A673 (cell line): ENCODE measurements around the gene KAZN.

Source experiments
- CTCF ChIP-seq: fragments of 300-800, 200-600 bp; sonication (generic); conservative IDR thresholded peaks from 2 replicates; pipeline ENCODE4 v1.5.1; 2017; ENCODE audit warnings: low read depth, mild to moderate bottlenecking, antibody characterized with exemption, low read length, moderate library complexity, mixed read lengths
- EZH2 ChIP-seq: fragments of 200-600 bp; sonication (generic); IDR thresholded peaks from 2 replicates; pipeline ENCODE4 v1.6.1; 2017; ENCODE audit warnings: borderline replicate concordance, low read depth, mild to moderate bottlenecking, mixed read lengths, antibody characterized with exemption, low read length; ENCODE audit not compliant: poor library complexity, severe bottlenecking

- TF ChIP-seq CTCF = no peak
- no peak for TF ChIP-seq EZH2
Measured at GRCh38 chr1:14767075-14767474, 168.6 kb downstream of the KAZN start.
